GM19193 (cell line): ENCODE data around the gene GNGT1.

ENCODE experiments used
- POLR2A ChIP-seq: IDR thresholded peaks from 4 replicates; pipeline ENCODE4 v1.6.1; 2011; ENCODE audit not compliant: insufficient read depth, insufficient read length; ENCODE audit errors: extremely low read depth

GNGT1 gene

GRCh38 chr7:93906267-93906666 lies at the start of gene GNGT1:
Gene GNGT1, plus strand, starts transcription at chr7:93906567. Its CDS starts 180 bp downstream, at chr7:93906747.
- TF ChIP-seq POLR2A: no peak

- TF ChIP-seq POLR2A: no peak
These were observed 47.5 kb upstream of the GNGT1 start for GRCh38 chr7:93858857-93859256.

DNA sequence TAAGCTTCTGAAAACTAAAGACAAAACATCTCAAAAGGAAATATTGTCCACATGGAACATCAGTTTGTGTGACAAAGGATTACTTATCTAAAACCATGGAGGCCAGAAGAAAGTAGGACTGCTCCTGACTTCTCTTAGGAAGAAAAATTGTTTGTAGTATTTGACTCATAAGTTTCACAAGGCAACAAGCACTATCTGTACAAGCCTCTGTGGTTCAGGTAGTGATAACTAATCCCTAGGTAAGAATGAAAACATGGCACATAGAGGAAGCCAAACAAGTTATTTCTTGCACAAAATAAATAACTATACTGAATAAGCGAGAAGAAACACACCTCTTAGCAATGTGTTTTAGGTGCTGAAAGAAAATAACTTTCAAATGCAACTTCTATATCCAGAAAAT lies 46.1 kb upstream of the GNGT1 start:
- no peak for TF ChIP-seq POLR2A

GRCh38 chr7:93861325-93861949 lies 44.9 kb upstream of the GNGT1 start:
- no peak for TF ChIP-seq POLR2A

GRCh38 chr7:93862651-93863050 lies 43.7 kb upstream of the GNGT1 start:
- TF ChIP-seq POLR2A: no peak

GRCh38 chr7:93866886-93867285 lies 39.5 kb upstream of the GNGT1 start:
- no peak for TF ChIP-seq POLR2A

GRCh38 chr7:93873998-93874574 lies 32.3 kb upstream of the GNGT1 start:
- TF ChIP-seq POLR2A: no peak

- TF ChIP-seq POLR2A: no peak
These were observed 28.6 kb upstream of the GNGT1 start for GRCh38 chr7:93877742-93878141.

DNA sequence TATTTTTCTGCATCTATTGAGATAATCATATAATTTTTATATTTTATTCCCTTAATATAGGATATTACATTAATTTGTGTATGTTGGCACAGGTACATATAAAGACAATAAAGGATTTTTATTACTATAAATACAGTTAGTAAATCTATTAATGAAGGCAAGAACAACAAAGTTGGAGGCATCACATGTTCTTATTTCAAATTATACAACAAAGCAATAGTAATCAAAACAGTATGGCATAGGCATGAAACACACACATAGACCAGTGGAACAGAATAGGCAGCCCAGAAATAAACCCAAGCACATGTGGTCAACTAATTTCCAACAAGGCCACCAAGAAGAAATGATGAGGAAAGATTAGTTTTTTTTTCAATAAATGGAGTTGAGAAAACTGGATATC lies 27.0 kb upstream of the GNGT1 start:
- TF ChIP-seq POLR2A: no peak

DNA sequence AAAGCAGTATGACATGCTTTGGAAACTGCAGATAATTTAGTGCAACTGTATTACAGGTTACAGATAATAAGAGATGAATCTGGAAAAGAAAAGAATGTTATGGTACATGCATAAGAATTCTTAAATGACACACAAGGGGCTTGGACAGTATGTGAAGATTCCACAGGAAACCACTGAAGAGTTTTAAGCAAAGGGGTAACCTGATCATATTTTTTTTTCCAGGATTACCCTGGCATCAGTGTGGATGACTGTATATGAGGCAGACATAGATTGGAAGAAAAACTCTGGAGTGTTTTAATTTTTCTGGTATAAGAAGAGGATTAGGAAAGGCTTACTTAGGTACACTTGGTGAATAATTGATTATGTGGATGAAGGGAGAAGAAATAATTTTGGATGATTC lies 23.9 kb upstream of the GNGT1 start:
- no peak for TF ChIP-seq POLR2A

DNA sequence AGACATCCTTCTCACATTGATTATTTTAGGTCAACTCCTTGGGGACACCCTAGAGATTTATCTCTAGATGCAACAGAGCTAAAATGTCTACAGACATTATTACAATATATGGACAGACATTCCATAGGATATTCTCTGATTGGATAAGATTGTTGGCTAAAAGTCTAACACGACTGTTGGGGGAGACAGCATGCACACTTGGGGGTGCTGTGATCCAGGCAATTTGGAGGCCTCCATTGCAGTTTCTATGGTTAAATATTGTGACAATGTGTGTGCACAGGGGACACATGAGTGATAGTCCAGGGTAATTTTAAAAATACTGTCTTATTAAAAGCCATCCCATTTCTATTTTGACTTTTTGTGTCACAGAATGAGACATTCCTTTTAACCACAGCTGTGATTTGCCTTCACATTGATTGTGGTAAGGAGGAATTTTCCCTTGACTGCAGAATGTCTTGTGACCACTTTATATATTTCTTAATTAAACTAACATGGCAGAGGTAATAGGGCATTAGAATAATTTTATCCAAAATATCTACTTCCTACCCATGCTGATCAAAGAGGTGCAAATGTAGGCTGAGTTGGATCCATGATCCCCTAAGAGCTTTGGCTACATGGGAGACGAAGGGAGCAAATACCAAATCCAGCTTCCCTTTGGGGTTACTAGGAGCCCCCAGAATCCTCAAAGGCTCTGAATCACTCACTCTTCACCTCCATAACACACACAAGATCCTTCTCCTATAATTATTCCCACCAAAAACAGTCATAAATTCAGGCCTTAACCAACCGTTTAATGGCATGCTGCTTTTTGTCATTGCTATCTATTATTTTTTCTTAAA lies 23.1 kb upstream of the GNGT1 start:
- no peak for TF ChIP-seq POLR2A

DNA sequence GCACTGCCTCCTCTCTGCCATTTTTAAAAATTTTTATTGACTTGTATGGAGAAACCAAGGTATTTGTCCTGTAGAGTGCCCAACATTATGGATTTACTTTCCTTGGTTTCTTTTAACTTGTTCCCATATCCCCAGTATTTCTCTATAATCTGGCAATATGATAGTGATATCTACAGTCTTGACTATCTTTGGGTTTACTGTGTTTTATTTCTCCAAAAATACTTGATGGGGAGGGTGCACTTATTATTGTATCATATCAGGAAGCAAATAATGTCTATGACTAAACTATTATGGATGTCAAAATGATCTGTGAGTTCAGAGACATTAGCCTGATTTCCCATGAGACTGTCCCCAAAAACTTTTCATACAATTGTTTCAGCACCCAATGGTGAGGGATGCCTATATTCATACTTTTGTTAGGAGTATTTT lies 22.4 kb upstream of the GNGT1 start:
- TF ChIP-seq POLR2A: no peak

DNA sequence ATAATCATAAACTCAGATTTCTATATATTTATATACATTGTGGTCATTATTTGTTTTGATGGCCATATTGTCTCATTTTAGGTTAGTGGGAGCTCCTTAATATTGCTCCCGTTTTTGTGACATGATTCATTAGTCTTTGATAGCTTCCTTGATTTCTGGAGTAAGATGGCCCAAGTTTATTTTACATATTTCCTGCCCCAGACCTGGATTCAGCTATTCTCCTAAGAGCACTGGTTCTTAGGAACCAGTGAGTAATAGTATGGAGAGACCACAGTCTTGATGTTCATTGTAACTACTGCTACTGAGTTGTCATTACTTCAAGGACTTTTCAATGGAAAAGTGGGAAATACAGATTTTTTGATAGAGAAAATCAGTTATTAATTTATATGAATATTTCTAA lies 21.8 kb upstream of the GNGT1 start:
- TF ChIP-seq POLR2A: no peak

DNA sequence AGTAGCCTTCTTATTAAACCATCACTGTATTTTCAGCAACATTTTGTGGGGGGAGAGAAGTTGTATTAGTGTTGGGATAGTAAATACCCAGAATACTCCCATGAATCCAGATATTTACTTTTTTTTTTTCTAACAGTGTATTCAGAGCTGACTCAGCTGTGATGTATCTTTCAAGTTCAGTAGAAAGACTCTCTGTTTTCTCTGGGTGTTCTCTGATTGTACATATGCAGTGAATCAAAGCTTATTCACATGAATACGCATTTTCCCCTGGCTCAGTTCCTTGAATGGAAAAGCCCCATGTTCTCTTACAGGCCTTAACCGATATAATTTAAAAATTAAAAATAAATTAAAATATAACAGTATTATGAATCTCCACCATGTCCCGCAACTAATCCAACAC lies 17.1 kb upstream of the GNGT1 start:
- no peak for TF ChIP-seq POLR2A

- no peak for TF ChIP-seq POLR2A
These were observed 16.3 kb upstream of the GNGT1 start for GRCh38 chr7:93890041-93890463.
